H9 (cell line): ENCODE measurements around the gene RILP. TPM values are rescaled to one million over a fixed set of nuclear protein-coding genes. Genes with fewer than 3 reads are reported as not detected.
"Not testable (repeated sequence)": the region's sequence is repeated elsewhere in the genome, so short reads cannot be mapped to it uniquely, and the experiment has no call there.

Experiments used
- DNase-seq: peaks from one replicate; pipeline ENCODE4 v3.0.0-alpha.2; 2017
- H2AFZ ChIP-seq: one replicate; pipeline ENCODE4 v1.6.1; 2013; ENCODE audit warnings: mild to moderate bottlenecking, low read length, control low read depth, moderate library complexity
- H2AK5ac ChIP-seq: 2 replicates; pipeline ENCODE4 v1.6.1; 2013; ENCODE audit warnings: low read length, control low read depth, mixed read lengths; ENCODE audit not compliant: insufficient read length
- H2BK120ac ChIP-seq: one replicate; pipeline ENCODE4 v1.6.1; 2013; ENCODE audit warnings: low read depth, mild to moderate bottlenecking, low read length, control low read depth, inconsistent platforms; ENCODE audit not compliant: poor library complexity, severe bottlenecking
- H2BK12ac ChIP-seq: 2 replicates; pipeline ENCODE4 v1.6.1; 2013; ENCODE audit warnings: low read length, control low read depth, mixed read lengths, low read depth; ENCODE audit not compliant: insufficient read length
- H2BK15ac ChIP-seq: 2 replicates; pipeline ENCODE4 v1.6.1; 2013; ENCODE audit warnings: low read depth, low read length, control low read depth
- H2BK20ac ChIP-seq: one replicate; pipeline ENCODE4 v1.6.1; 2013; ENCODE audit warnings: low read depth, mild to moderate bottlenecking, low read length, control low read depth, inconsistent platforms; ENCODE audit not compliant: poor library complexity, severe bottlenecking
- H2BK5ac ChIP-seq: 2 replicates; pipeline ENCODE4 v1.6.1; 2013; ENCODE audit warnings: low read length, control low read depth, mixed read lengths; ENCODE audit not compliant: insufficient read length
- H3K14ac ChIP-seq: 2 replicates; pipeline ENCODE4 v1.6.1; 2013; ENCODE audit warnings: low read length, control low read depth; ENCODE audit not compliant: insufficient read depth
- H3K18ac ChIP-seq: 2 replicates; pipeline ENCODE4 v1.6.1; 2013; ENCODE audit warnings: low read depth, mild to moderate bottlenecking, mixed read lengths, low read length, control low read depth; ENCODE audit not compliant: insufficient read length
- H3K23ac ChIP-seq: 2 replicates; pipeline ENCODE4 v1.6.1; 2013; ENCODE audit warnings: low read length, control low read depth, mixed read lengths, low read depth; ENCODE audit not compliant: insufficient read length
- H3K23me2 ChIP-seq: 2 replicates; pipeline ENCODE4 v1.6.1; 2013; ENCODE audit warnings: low read depth, mild to moderate bottlenecking, mixed read lengths, low read length, control low read depth; ENCODE audit not compliant: insufficient read length, poor library complexity, severe bottlenecking
- H3K27ac ChIP-seq: 2 replicates; pipeline ENCODE4 v1.5.1; 2013; ENCODE audit warnings: low read length, control low read depth, mixed read lengths, low read depth; ENCODE audit not compliant: insufficient read length
- H3K27me3 ChIP-seq: 2 replicates; pipeline ENCODE4 v1.6.1; 2013; ENCODE audit warnings: low read length, control low read depth, inconsistent platforms; ENCODE audit not compliant: insufficient read depth
- H3K4ac ChIP-seq: 2 replicates; pipeline ENCODE4 v1.6.1; 2013; ENCODE audit warnings: low read depth, mild to moderate bottlenecking, control low read depth, inconsistent platforms, low read length, moderate library complexity
- H3K4me1 ChIP-seq: 2 replicates; pipeline ENCODE4 v1.6.1; 2013; ENCODE audit warnings: low read length, control low read depth, inconsistent platforms; ENCODE audit not compliant: insufficient read depth
- H3K4me2 ChIP-seq: 2 replicates; pipeline ENCODE4 v1.6.1; 2013; ENCODE audit warnings: low read length, control low read depth, mixed read lengths; ENCODE audit not compliant: insufficient read length, insufficient read depth
- H3K56ac ChIP-seq: 2 replicates; pipeline ENCODE4 v1.6.1; 2013; ENCODE audit warnings: low read depth, mild to moderate bottlenecking, mixed read lengths, low read length, control low read depth; ENCODE audit not compliant: insufficient read length
- H3K79me1 ChIP-seq: 2 replicates; pipeline ENCODE4 v1.6.1; 2013; ENCODE audit warnings: low read depth, mild to moderate bottlenecking, moderate library complexity, low read length, control low read depth, inconsistent platforms; ENCODE audit not compliant: insufficient read depth, poor library complexity, severe bottlenecking
- H3K79me2 ChIP-seq: 2 replicates; pipeline ENCODE4 v1.6.1; 2013; ENCODE audit warnings: low read length, control low read depth, inconsistent platforms; ENCODE audit not compliant: insufficient read depth
- H3K9ac ChIP-seq: 2 replicates; pipeline ENCODE4 v1.6.1; 2013; ENCODE audit warnings: low read length, control low read depth, mixed read lengths; ENCODE audit not compliant: insufficient read length; ENCODE audit errors: extremely low read depth
- H3K9me3 ChIP-seq: one replicate; pipeline ENCODE4 v1.6.1; 2013; ENCODE audit warnings: low read depth, low read length, inconsistent platforms; ENCODE audit not compliant: control insufficient read depth
- H3T11ph ChIP-seq: one replicate; pipeline ENCODE4 v1.6.1; 2013; ENCODE audit warnings: mild to moderate bottlenecking, low read length, control low read depth, inconsistent platforms
- H4K20me1 ChIP-seq: one replicate; pipeline ENCODE4 v1.6.1; 2013; ENCODE audit not compliant: control insufficient read depth, insufficient read length, insufficient read depth
- H4K5ac ChIP-seq: 2 replicates; pipeline ENCODE4 v1.6.1; 2013; ENCODE audit warnings: low read depth, mild to moderate bottlenecking, mixed read lengths, low read length, control low read depth; ENCODE audit not compliant: insufficient read length
- H4K8ac ChIP-seq: replicated peaks from 2 replicates; pipeline ENCODE4 v1.6.1; 2013; ENCODE audit warnings: low read length, control low read depth, mixed read lengths, low read depth; ENCODE audit not compliant: insufficient read length
- H4K91ac ChIP-seq: 2 replicates; pipeline ENCODE4 v1.6.1; 2013; ENCODE audit warnings: low read depth, mild to moderate bottlenecking, moderate library complexity, mixed read lengths, low read length, control low read depth; ENCODE audit not compliant: insufficient read length
- H3K27ac Mint-ChIP-seq, 3 experiments: 2 replicates in 2 of 3; 3 replicates in 1 of 3; pipeline ENCODE4 v1.8.0; 2020 to 2021; ENCODE audit warnings: mixed read lengths in 3 of 3, mild to moderate bottlenecking in 1 of 3, moderate library complexity in 1 of 3
- H3K27me3 Mint-ChIP-seq: 2 replicates; pipeline ENCODE4 v1.8.0; 2021; ENCODE audit warnings: low read depth, mild to moderate bottlenecking, moderate library complexity, mixed read lengths
- H3K36me3 Mint-ChIP-seq, 3 experiments: 2 replicates in 2 of 3; 3 replicates in 1 of 3; pipeline ENCODE4 v1.8.0; 2020 to 2021; ENCODE audit warnings: low read depth in 3 of 3, mixed read lengths in 3 of 3; ENCODE audit not compliant: insufficient read depth in 1 of 3
- H3K4me1 Mint-ChIP-seq, 2 experiments: 2 replicates each; pipeline ENCODE4 v1.8.0; 2020; ENCODE audit warnings: mixed read lengths in 2 of 2
- H3K4me3 Mint-ChIP-seq, 2 experiments: 2 replicates in 1 of 2; 3 replicates in 1 of 2; pipeline ENCODE4 v1.8.0; 2020 to 2021; ENCODE audit warnings: mild to moderate bottlenecking in 2 of 2, mixed read lengths in 2 of 2, moderate library complexity in 1 of 2
- H3K9me3 Mint-ChIP-seq, 2 experiments: 2 replicates in 1 of 2; 3 replicates in 1 of 2; pipeline ENCODE4 v1.8.0; 2020; ENCODE audit warnings: mild to moderate bottlenecking in 2 of 2, mixed read lengths in 2 of 2, moderate library complexity in 1 of 2
- WGBS: extraction: QIAGEN DNeasy Blood & Tissue Kit; methylation state at CpG from one replicate; pipeline ENCODE4 v1.1.7; 2013; ENCODE audit warnings: missing lambda C conversion rate, low lambda C conversion rate, mixed read lengths; ENCODE audit not compliant: insufficient read length; ENCODE audit errors: extremely low coverage; 5-methylcytosine and 5-hydroxymethylcytosine counted together
- total RNA-seq: library from RNA; stranded (reverse); gene quantifications from 2 replicates; pipeline ENCODE4 v1.2.1, GENCODE V29; 2021
- TF ChIP-seq, protein P1 (sequence below): fragments of 200-600 bp; sonication (generic); conservative IDR thresholded peaks from 3 replicates; pipeline ENCODE4 v1.8.0; 2021; ENCODE audit warnings: antibody characterized with exemption, mild to moderate bottlenecking

RILP gene
- total RNA-seq, 1 experiment from 2014 or later: 5.4 TPM

DNA sequence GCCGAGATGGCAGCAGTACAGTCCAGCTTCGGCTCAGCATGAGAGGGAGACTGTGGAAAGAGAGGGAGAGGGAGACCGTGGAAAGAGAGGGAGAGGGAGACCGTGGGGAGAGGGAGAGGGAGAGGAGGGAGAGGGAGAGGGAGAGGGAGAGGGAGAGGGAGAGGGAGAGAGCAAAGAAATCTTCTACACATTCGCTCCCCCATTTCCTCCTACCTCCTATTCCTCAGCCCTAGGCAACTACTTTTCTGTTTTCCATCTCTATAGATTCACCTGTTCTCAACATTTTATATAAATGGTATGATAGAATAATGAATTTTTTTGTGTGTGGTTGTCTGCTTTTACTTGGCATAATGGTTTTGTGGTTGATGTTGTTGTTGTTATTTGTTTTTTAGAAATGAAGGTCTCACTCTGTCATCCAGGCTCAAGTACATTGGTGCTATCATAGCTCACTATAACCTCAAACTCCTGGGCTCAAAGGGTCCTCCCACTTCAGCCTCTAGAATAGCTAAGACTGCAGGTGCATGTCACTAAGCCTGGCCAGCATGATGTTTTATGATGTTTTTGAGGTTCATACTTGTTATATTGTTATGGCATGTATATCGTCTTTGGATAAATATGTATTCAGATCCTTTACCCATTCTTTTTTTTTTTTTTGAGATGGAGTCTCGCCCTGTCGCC is 41.0 kb upstream of the RILP start:
- Histone ChIP-seq H2BK12ac (no peak overlapping the region), H3K4ac (no peak overlapping the region), H4K8ac (no peak overlapping the region), H3K27ac (no peak overlapping the region), H3K27me3 (no peaks in the 10 kb centered on the region), H3K56ac (no peak overlapping the region), H2BK5ac (no peak overlapping the region), H3K79me1 (no peaks in the 10 kb centered on the region), H3K23me2 (no peaks in the 10 kb centered on the region), H2AK5ac (no peak overlapping the region), H2AFZ (no peak overlapping the region), H4K20me1 (no peaks in the 10 kb centered on the region), H2BK120ac (no peak overlapping the region), H2BK20ac (no peak overlapping the region), H3K4me2 (no peak overlapping the region), H4K5ac (no peak overlapping the region), H3K18ac (no peak overlapping the region), H2BK15ac (no peak overlapping the region), H3T11ph (no peak overlapping the region), H4K91ac (no peak overlapping the region), H3K9ac (no peak overlapping the region), H3K23ac (no peak overlapping the region), H3K14ac (no peak overlapping the region), H3K4me1 (no peaks in the 10 kb centered on the region), H3K79me2 (no peaks in the 10 kb centered on the region), H3K9me3 (no peaks in the 10 kb centered on the region)
- no peak for DNase-seq
- H3K27me3 Mint-ChIP-seq: peaks cover 2% of the 10 kb centered on the region
- no CpG with 5 or more reads among the region's 8 CpGs for WGBS
- no peaks in the 10 kb centered on the region for H3K4me1 Mint-ChIP-seq
- H3K36me3 Mint-ChIP-seq: peaks cover 4 to 9% (median 5%) of the 10 kb centered on the region in 3 experiments; a peak in 6 of 7 replicates
- TF ChIP-seq, protein P1, sequence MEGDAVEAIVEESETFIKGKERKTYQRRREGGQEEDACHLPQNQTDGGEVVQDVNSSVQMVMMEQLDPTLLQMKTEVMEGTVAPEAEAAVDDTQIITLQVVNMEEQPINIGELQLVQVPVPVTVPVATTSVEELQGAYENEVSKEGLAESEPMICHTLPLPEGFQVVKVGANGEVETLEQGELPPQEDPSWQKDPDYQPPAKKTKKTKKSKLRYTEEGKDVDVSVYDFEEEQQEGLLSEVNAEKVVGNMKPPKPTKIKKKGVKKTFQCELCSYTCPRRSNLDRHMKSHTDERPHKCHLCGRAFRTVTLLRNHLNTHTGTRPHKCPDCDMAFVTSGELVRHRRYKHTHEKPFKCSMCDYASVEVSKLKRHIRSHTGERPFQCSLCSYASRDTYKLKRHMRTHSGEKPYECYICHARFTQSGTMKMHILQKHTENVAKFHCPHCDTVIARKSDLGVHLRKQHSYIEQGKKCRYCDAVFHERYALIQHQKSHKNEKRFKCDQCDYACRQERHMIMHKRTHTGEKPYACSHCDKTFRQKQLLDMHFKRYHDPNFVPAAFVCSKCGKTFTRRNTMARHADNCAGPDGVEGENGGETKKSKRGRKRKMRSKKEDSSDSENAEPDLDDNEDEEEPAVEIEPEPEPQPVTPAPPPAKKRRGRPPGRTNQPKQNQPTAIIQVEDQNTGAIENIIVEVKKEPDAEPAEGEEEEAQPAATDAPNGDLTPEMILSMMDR: no peak
- no peak overlapping the region for H3K27ac Mint-ChIP-seq
- no peak overlapping the region for H3K4me3 Mint-ChIP-seq
- H3K9me3 Mint-ChIP-seq: peaks cover 22 to 28% of the 10 kb centered on the region in 2 experiments

DNA sequence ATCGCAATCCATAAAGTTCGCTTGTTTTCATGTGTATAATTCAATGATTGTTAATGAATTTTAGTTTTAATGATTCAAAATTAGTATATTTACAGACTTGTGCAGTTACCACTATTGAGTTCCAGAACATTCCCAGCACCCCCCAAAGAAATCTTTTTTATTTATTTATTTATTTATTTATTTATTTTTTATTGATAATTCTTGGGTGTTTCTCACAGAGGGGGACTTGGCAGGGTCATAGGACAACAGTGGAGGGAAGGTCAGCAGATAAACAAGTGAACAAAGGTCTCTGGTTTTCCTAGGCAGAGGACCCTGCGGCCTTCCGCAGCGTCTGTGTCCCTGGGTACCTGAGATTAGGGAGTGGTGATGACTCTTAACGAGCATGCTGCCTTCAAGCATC is 38.7 kb upstream of the RILP start:
- not testable (repeated sequence) for H3K4me2 ChIP-seq, H3K18ac ChIP-seq, H2BK12ac ChIP-seq, H2AFZ ChIP-seq, H4K91ac ChIP-seq, H3K27me3 Mint-ChIP-seq, H3K79me2 ChIP-seq, H2BK5ac ChIP-seq, H2BK15ac ChIP-seq, H3K27me3 ChIP-seq, H3T11ph ChIP-seq, H2BK20ac ChIP-seq, DNase-seq, H3K23ac ChIP-seq, H4K8ac ChIP-seq, H3K14ac ChIP-seq, H4K20me1 ChIP-seq, H3K27ac Mint-ChIP-seq, H3K4ac ChIP-seq, H3K4me1 ChIP-seq, H3K4me3 Mint-ChIP-seq, H3K27ac ChIP-seq, H3K23me2 ChIP-seq, H4K5ac ChIP-seq, H2BK120ac ChIP-seq, H3K79me1 ChIP-seq, H3K9ac ChIP-seq, H3K56ac ChIP-seq, H2AK5ac ChIP-seq, H3K9me3 ChIP-seq
- peaks cover 12 to 19% (median 14%) of the 10 kb centered on the region in 3 experiments for H3K36me3 Mint-ChIP-seq
- H3K4me1 Mint-ChIP-seq: peaks cover 9 to 12% of the 10 kb centered on the region in 2 experiments
- WGBS: no CpG with 5 or more reads among the region's 6 CpGs
- H3K9me3 Mint-ChIP-seq: peaks cover 21 to 23% of the 10 kb centered on the region in 2 experiments
